GM21737 (cell line): ENCODE data around the gene PSMB7.

Experiments used
- ATAC-seq: cut with Tn5 transposase; IDR thresholded peaks from one replicate; pipeline ENCODE4 v1.9.1; 2021; ENCODE audit warnings: mild to moderate bottlenecking, moderate library complexity; ENCODE audit not compliant: unreplicated experiment

PSMB7 gene

GRCh38 chr9:124306098-124306735 is 109.0 kb downstream of the PSMB7 start:
- ATAC-seq: no peak

DNA sequence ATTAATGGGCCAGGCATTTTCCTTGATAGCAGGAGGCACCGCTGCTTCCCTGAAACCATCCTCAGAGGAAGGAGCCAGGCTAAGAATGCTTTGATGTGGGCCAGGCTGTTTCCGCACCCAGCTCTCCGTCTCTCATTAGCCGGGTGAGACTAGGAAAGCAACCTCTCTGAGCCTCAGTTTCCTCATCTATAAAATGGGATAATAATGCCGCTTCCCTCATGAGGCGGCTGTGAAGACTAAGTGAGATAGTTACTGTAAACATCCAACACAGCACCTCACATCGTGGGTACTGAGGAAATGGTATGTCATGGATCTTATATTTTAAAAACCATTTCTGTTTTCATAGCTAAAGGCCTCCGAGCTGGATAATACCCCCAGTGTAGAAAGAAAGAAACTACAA is 111.0 kb downstream of the PSMB7 start:
- ATAC-seq: no peak

GRCh38 chr9:124303762-124304161 is 111.5 kb downstream of the PSMB7 start:
- no peak for ATAC-seq
